C4-2B (cell line): ENCODE measurements around the gene CUX1.

ENCODE experiments used
- CTCF ChIP-seq: fragments of 450-650 bp; conservative IDR thresholded peaks from 2 replicates; pipeline ENCODE4 v1.5.1; 2017; ENCODE audit warnings: mild to moderate bottlenecking
- ZFX ChIP-seq: fragments of 450-650 bp; IDR thresholded peaks from 2 replicates; pipeline ENCODE4 v1.6.1; 2017

GRCh38 chr7:102234801-102235550 is 417.6 kb downstream of the CUX1 start:
- no peak for TF ChIP-seq CTCF
- no peak for TF ChIP-seq ZFX
